Stimulated activated naive CD8-positive, alpha-beta T cell treated with anti-CD3 and anti-CD28 coated beads, Interleukin-15, amount 100 ng/mL, for 72 hours (primary cell): ENCODE results near the gene PSMC4.

ENCODE experiments used
- ATAC-seq: fragments of 150-1000 bp; cut with Tn5 transposase; 2 replicates; pipeline ENCODE4 v1.10.0; 2021; ENCODE audit warnings: mild to moderate bottlenecking, moderate library complexity
- DNase-seq, 2 donors: peaks; one replicate each; pipeline ENCODE4 v3.0.0; 2021 to 2022
- H3K27ac Mint-ChIP-seq, 2 donors: one replicate each; pipeline ENCODE4 v1.8.0; 2022; ENCODE audit warnings: mild to moderate bottlenecking in 2 of 2, mixed read lengths in 2 of 2, moderate library complexity in 2 of 2
- H3K27me3 Mint-ChIP-seq: one replicate; pipeline ENCODE4 v1.8.0; 2022; ENCODE audit warnings: mixed read lengths
- H3K4me1 Mint-ChIP-seq: one replicate; pipeline ENCODE4 v1.8.0; 2022; ENCODE audit warnings: mild to moderate bottlenecking, mixed read lengths
- H3K4me3 Mint-ChIP-seq, 2 donors: one replicate each; pipeline ENCODE4 v1.8.0; 2022; ENCODE audit warnings: mild to moderate bottlenecking in 2 of 2, mixed read lengths in 2 of 2, moderate library complexity in 1 of 2
- H3K9me3 Mint-ChIP-seq, 2 donors: one replicate each; pipeline ENCODE4 v1.8.0; 2022; ENCODE audit warnings: mixed read lengths in 2 of 2

The PSMC4 gene

GRCh38 chr19:39963898-39964297, 7.1 kb upstream of the PSMC4 start:
- Mint-ChIP-seq H3K27me3 (no peaks in the 10 kb centered on the region), H3K4me1 (peaks cover 64% of the 10 kb centered on the region), H3K27ac (peak overlapping the region in 1 of 2 donors; percentile 65), H3K4me3 (no peak overlapping the region), H3K9me3 (no peaks in the 10 kb centered on the region)
- no peak for DNase-seq
- no peak for ATAC-seq

- Mint-ChIP-seq H3K4me3 (no peak overlapping the region), H3K9me3 (no peaks in the 10 kb centered on the region), H3K27me3 (no peaks in the 10 kb centered on the region), H3K27ac (peak overlapping the region in 1 of 2 donors; percentile 28), H3K4me1 (peaks cover 61% of the 10 kb centered on the region)
- no peak for ATAC-seq
- DNase-seq = no peak
These were observed 4.3 kb upstream of the PSMC4 start for GRCh38 chr19:39966617-39967016.

GRCh38 chr19:39967561-39967960, 3.4 kb upstream of the PSMC4 start:
- DNase-seq (no peak), ATAC-seq (no peak)
- Mint-ChIP-seq H3K4me3 (no peak overlapping the region), H3K27me3 (no peaks in the 10 kb centered on the region), H3K27ac (no peak overlapping the region), H3K9me3 (no peaks in the 10 kb centered on the region), H3K4me1 (peaks cover 67% of the 10 kb centered on the region)

DNA sequence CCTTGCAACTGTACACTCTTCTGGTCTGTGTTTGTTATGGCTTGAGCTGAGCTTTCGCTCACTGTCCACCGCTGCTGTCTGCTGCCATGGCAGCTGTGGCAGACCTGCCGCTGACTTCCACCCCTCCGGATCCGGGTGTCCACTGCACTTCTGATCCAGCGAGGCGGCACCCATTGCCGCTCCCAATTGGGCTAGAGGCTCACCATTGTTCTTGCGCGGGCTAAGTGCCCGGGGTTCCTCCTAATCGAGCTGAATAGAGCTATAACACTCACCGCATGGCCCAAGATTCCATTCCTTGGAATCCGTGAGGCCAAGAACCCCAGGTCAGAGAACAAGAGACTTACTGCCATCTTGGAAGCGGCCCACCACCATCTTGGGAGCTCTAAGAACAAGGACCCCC, 2.2 kb upstream of the PSMC4 start:
- H3K9me3 Mint-ChIP-seq = no peaks in the 10 kb centered on the region
- DNase-seq (no peak), ATAC-seq (no peak)
- H3K27ac Mint-ChIP-seq = peak overlapping the region; percentile 98
- H3K4me3 Mint-ChIP-seq = peak overlapping the region; percentile 95 to 97
- no peaks in the 10 kb centered on the region for H3K27me3 Mint-ChIP-seq
- peaks cover 69% of the 10 kb centered on the region for H3K4me1 Mint-ChIP-seq

- Mint-ChIP-seq H3K27me3 (no peaks in the 10 kb centered on the region), H3K4me3 (peak overlapping the region; percentile 95 to 97), H3K9me3 (no peaks in the 10 kb centered on the region), H3K4me1 (peaks cover 68% of the 10 kb centered on the region), H3K27ac (peak overlapping the region; percentile 98)
- no peak for ATAC-seq
- DNase-seq = no peak
These were observed 1.7 kb upstream of the PSMC4 start for GRCh38 chr19:39969266-39969665.

- H3K9me3 Mint-ChIP-seq = no peaks in the 10 kb centered on the region
- no peak for ATAC-seq
- peaks cover 71% of the 10 kb centered on the region for H3K4me1 Mint-ChIP-seq
- peak in 1 of 2 donors; percentile 21 for DNase-seq
- H3K27ac Mint-ChIP-seq = peak overlapping the region; percentile 98
- H3K27me3 Mint-ChIP-seq = no peaks in the 10 kb centered on the region
- peak overlapping the region; percentile 95 to 97 for H3K4me3 Mint-ChIP-seq
These were observed 1.1 kb upstream of the PSMC4 start for GRCh38 chr19:39969681-39970424.

GRCh38 chr19:39970425-39970674, 615 bp upstream of the PSMC4 start:
- ATAC-seq (peak; percentile 58), DNase-seq (no peak)
- H3K27me3 Mint-ChIP-seq = no peaks in the 10 kb centered on the region
- peak overlapping the region; percentile 98 for H3K27ac Mint-ChIP-seq
- H3K9me3 Mint-ChIP-seq = no peaks in the 10 kb centered on the region
- peaks cover 71% of the 10 kb centered on the region for H3K4me1 Mint-ChIP-seq
- peak overlapping the region; percentile 95 to 97 for H3K4me3 Mint-ChIP-seq

DNA sequence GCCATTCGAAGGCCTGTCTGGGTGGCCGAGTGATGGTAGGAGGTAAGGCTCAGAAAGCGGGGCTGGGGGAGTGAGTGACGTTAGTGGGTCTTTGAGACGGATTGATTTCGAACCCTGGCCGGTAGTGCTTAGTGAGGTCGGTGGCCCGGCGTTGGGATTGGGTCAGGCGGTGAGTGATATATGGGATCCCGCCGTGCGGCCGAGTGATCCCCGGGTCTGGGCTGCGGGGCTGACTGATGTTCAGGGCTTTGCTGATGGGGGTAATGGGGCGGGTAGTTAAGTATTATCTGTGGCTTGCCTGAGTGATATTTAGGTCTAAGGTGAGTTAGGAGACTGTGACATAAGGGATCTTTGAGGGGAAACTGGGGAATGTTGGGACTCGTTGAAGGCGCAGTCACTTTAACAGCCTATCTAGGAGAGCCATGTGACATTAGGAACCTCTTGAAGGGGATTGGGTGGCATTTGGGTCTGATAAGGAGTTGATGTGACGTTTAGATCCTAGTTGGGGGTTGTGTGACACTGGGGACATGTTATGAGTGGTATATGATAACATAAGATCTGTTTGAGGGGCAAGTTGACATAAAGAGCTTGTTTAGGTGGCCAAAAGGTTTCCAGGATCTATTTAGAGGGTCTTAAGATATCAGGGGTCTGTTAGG, 543 bp downstream of the PSMC4 start:
- Mint-ChIP-seq H3K27me3 (no peaks in the 10 kb centered on the region), H3K4me3 (peak overlapping the region; percentile 95 to 97), H3K27ac (peak overlapping the region; percentile 98), H3K4me1 (peaks cover 71% of the 10 kb centered on the region), H3K9me3 (no peaks in the 10 kb centered on the region)
- DNase-seq = no peak
- ATAC-seq = no peak

DNA sequence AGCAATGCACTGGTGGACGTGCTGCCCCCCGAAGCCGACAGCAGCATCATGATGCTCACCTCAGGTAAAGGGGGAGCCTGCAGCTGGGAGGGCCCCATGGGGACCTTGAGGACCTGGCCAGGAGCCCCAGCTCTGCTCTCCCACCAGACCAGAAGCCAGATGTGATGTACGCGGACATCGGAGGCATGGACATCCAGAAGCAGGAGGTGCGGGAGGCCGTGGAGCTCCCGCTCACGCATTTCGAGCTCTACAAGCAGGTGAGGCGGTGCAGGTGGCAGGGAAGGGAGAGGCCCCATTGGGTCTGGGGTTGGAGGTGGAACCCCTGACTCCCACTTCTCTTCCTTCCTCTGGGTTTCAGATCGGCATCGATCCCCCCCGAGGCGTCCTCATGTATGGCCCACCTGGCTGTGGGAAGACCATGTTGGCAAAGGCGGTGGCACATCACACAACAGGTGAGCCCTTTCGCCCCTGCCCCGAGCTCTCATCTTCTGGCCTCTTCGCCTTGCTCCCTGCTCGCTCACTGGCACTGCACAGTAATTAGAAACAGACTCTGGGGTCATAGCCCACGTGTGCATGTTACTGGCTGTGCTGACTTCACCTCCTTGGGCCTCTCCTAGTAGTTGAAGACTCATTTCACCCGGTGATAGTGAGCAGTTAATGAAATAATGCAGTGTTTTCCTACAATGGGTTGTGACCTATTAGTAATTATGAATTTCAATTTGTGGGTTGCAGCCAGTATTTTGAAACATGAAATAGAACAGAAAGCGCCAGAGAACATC, 3.6 kb downstream of the PSMC4 start:
- no peak overlapping the region for H3K27ac Mint-ChIP-seq
- H3K9me3 Mint-ChIP-seq = no peaks in the 10 kb centered on the region
- ATAC-seq (no peak), DNase-seq (no peak)
- no peaks in the 10 kb centered on the region for H3K27me3 Mint-ChIP-seq
- H3K4me1 Mint-ChIP-seq = peaks cover 43% of the 10 kb centered on the region
- H3K4me3 Mint-ChIP-seq = no peak overlapping the region

DNA sequence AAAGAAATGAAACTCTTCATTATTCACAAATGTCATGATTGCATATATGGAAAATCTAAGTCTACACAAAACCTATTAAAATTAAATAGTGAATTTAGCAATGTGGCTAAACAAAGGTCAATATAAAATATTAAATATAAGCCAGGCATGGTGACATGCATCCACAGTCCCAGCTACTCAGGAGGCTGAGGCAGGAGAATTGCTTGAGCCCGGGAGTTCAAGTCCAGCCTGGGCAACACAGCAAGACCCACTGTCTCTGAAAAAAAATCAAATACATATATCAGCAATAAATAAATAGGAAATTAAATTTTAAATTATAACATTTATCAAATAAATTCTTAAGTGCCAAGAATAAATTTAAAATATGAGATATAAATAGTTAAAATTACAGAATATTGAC, 11.9 kb downstream of the PSMC4 start:
- no peak overlapping the region for H3K4me3 Mint-ChIP-seq
- no peak overlapping the region for H3K27ac Mint-ChIP-seq
- ATAC-seq (no peak), DNase-seq (no peak)
- H3K27me3 Mint-ChIP-seq = no peaks in the 10 kb centered on the region
- H3K4me1 Mint-ChIP-seq = peaks cover 9% of the 10 kb centered on the region
- peaks cover 26 to 27% of the 10 kb centered on the region in 2 donors for H3K9me3 Mint-ChIP-seq

GRCh38 chr19:39983695-39984300, 12.8 kb downstream of the PSMC4 start:
- Mint-ChIP-seq H3K9me3 (peaks cover 27 to 29% of the 10 kb centered on the region in 2 donors), H3K27ac (no peak overlapping the region), H3K4me3 (no peak overlapping the region), H3K27me3 (no peaks in the 10 kb centered on the region), H3K4me1 (peaks cover 9% of the 10 kb centered on the region)
- ATAC-seq (no peak), DNase-seq (no peak)

DNA sequence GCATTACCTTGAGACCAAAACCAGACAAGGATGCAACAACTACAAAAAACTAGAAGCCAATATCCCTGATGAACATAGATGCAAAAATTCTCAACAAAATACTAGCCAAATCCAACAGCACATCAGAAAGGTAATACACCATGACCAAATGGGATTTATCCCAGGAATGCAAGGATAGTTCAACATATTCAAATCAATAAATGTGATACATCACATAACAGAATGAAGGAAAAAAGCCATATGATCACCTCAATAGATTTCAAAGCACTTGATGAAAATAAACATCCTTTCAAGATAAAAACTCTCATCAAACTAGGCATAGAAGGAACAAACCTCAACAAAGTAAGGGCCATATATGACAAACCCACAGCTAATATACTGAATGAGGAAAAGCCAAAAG, 15.7 kb downstream of the PSMC4 start:
- DNase-seq = no peak
- H3K27ac Mint-ChIP-seq = no peak overlapping the region
- ATAC-seq = no peak
- peaks cover 28% of the 10 kb centered on the region for H3K4me1 Mint-ChIP-seq
- peaks cover 27 to 29% of the 10 kb centered on the region in 2 donors for H3K9me3 Mint-ChIP-seq
- no peaks in the 10 kb centered on the region for H3K27me3 Mint-ChIP-seq
- no peak overlapping the region for H3K4me3 Mint-ChIP-seq

GRCh38 chr19:39987167-39987566, 16.2 kb downstream of the PSMC4 start:
- no peak overlapping the region for H3K4me3 Mint-ChIP-seq
- H3K27ac Mint-ChIP-seq = no peak overlapping the region
- H3K27me3 Mint-ChIP-seq = no peaks in the 10 kb centered on the region
- H3K9me3 Mint-ChIP-seq = peaks cover 27 to 29% of the 10 kb centered on the region in 2 donors
- peaks cover 33% of the 10 kb centered on the region for H3K4me1 Mint-ChIP-seq
- ATAC-seq (no peak), DNase-seq (no peak)

- Mint-ChIP-seq H3K9me3 (peaks cover 27 to 32% of the 10 kb centered on the region in 2 donors), H3K4me3 (no peak overlapping the region), H3K27ac (no peak overlapping the region), H3K4me1 (peaks cover 38% of the 10 kb centered on the region), H3K27me3 (no peaks in the 10 kb centered on the region)
- ATAC-seq = no peak
- no peak for DNase-seq
These were observed 16.6 kb downstream of the PSMC4 start for GRCh38 chr19:39987596-39987995.

DNA sequence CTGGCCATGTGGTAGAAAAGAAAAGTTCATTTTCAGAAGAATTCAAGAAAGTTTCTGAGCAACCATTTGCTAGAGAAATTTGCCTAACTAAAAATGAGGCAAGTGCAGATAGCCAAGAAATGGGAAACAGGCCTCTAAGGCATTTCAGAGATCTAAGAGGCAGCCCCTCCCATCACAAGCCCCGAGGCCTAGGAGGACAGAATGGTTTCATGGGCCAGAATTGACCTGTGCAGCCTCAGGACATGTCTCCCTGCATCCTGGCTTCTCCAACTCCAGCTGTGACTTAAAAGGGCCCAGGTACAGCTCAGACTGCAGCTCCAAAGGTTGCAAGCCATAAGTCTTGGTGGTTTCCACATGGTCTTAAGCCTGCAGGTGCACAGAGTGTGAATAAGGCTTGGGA, 22.6 kb downstream of the PSMC4 start:
- Mint-ChIP-seq H3K27me3 (no peaks in the 10 kb centered on the region), H3K9me3 (peaks cover 13 to 24% of the 10 kb centered on the region in 2 donors), H3K4me1 (peaks cover 62% of the 10 kb centered on the region), H3K27ac (no peak overlapping the region), H3K4me3 (no peak overlapping the region)
- ATAC-seq (no peak), DNase-seq (no peak)

GRCh38 chr19:39994361-39994760, 23.4 kb downstream of the PSMC4 start:
- peaks cover 62% of the 10 kb centered on the region for H3K4me1 Mint-ChIP-seq

More at GRCh38 chr19:39994361-39994760, 23.4 kb downstream of the PSMC4 start:
- no peak for DNase-seq
- H3K27ac Mint-ChIP-seq = no peak overlapping the region
- no peaks in the 10 kb centered on the region for H3K27me3 Mint-ChIP-seq
- peaks cover 13 to 24% of the 10 kb centered on the region in 2 donors for H3K9me3 Mint-ChIP-seq
- no peak for ATAC-seq
- H3K4me3 Mint-ChIP-seq = no peak overlapping the region
